ENCODE data around the gene COL11A1. TPM values are rescaled to one million over a fixed set of nuclear protein-coding genes. Genes with fewer than 3 reads are reported as not detected.
"Not testable (repeated sequence)": the region's sequence is repeated elsewhere in the genome, so short reads cannot be mapped to it uniquely, and the experiment has no call there.

Gene COL11A1
- total and polyA plus RNA-seq, 2 experiments from 2014 or later = 12.3 to 12.5 TPM

GRCh38 chr1:103128256-103128655 lies 19.9 kb upstream of the COL11A1 start:
- H3K79me2 ChIP-seq (replicated peaks; ENCODE audit: insufficient read depth); H3K4me1 Mint-ChIP-seq; H3K27ac Mint-ChIP-seq; H3K27me3 Mint-ChIP-seq (ENCODE audit: insufficient read depth, low read depth, poor library complexity); H3K27ac ChIP-seq (ENCODE audit: low read depth); H4K20me1 ChIP-seq (replicated peaks; ENCODE audit: insufficient read depth); DNase-seq (ENCODE audit: low spot score); H2AFZ ChIP-seq; H3K4me1 ChIP-seq (ENCODE audit: insufficient read depth); H3K36me3 Mint-ChIP-seq (ENCODE audit: low read depth); H3K4me3 ChIP-seq; H3K9me2 ChIP-seq (ENCODE audit: insufficient read depth); H3K9me3 Mint-ChIP-seq; H3K36me3 ChIP-seq (ENCODE audit: insufficient read depth); ATAC-seq; H3F3A ChIP-seq (replicated peaks; ENCODE audit: low read depth); H3K4me3 Mint-ChIP-seq; H3K4me2 ChIP-seq; H3K27me3 ChIP-seq (ENCODE audit: insufficient read depth): not testable (repeated sequence)

- H3K36me3 ChIP-seq (ENCODE audit: insufficient read depth) = no peaks in the 10 kb centered on the region
- ATAC-seq (no peak), DNase-seq (ENCODE audit: low spot score) (no peak)
- H3K4me2 ChIP-seq = no peak overlapping the region
- H3K9me3 Mint-ChIP-seq = peaks cover 8% of the 10 kb centered on the region; the same call in 2 of the 3 replicates
- H3K4me1 ChIP-seq (ENCODE audit: insufficient read depth) = no peaks in the 10 kb centered on the region
- no peak overlapping the region for H3K27ac ChIP-seq (ENCODE audit: low read depth)
- no peaks in the 10 kb centered on the region for H3K79me2 ChIP-seq (replicated peaks; ENCODE audit: insufficient read depth)
- no peak overlapping the region for H2AFZ ChIP-seq
- H3F3A ChIP-seq (replicated peaks; ENCODE audit: low read depth) = no peaks in the 10 kb centered on the region
- TF ChIP-seq CREB1 (CRISPR knock-in tag; IDR thresholded peaks at IDR 0.05; ENCODE audit: low read depth) (no peak), STAT1 (IDR thresholded peaks at IDR 0.05; ENCODE audit: unreplicated experiment) (no peak), EZH2phosphoT487 (IDR thresholded peaks at IDR 0.05; ENCODE audit: unreplicated experiment) (no peak), ZNF114 (CRISPR knock-in tag; IDR thresholded peaks at IDR 0.05) (no peak), CTCF (conservative IDR thresholded peaks at IDR 0.05; ENCODE audit: low read depth in 2 of 2) (no peak), ZNF331 (CRISPR knock-in tag; IDR thresholded peaks at IDR 0.05; ENCODE audit: low read depth) (no peak), REST (IDR thresholded peaks at IDR 0.05; ENCODE audit: unreplicated experiment) (no peak), ZNF462 (CRISPR knock-in tag; IDR thresholded peaks at IDR 0.05) (no peak), ETS1 (IDR thresholded peaks at IDR 0.05) (no peak), NANOG (IDR thresholded peaks at IDR 0.05; ENCODE audit: borderline replicate concordance) (no peak)
- H3K4me3 Mint-ChIP-seq = no peak overlapping the region
- no peaks in the 10 kb centered on the region for H3K27me3 ChIP-seq (ENCODE audit: insufficient read depth)
- H4K20me1 ChIP-seq (replicated peaks; ENCODE audit: insufficient read depth) = no peaks in the 10 kb centered on the region
- H3K9me2 ChIP-seq (ENCODE audit: insufficient read depth) = no peaks in the 10 kb centered on the region
- H3K36me3 Mint-ChIP-seq (ENCODE audit: low read depth) = no peaks in the 10 kb centered on the region
- H3K4me1 Mint-ChIP-seq = no peaks in the 10 kb centered on the region
- H3K27ac Mint-ChIP-seq = no peak overlapping the region
- no peak overlapping the region for H3K4me3 ChIP-seq
- no peaks in the 10 kb centered on the region for H3K27me3 Mint-ChIP-seq (ENCODE audit: insufficient read depth, low read depth, poor library complexity)
Observed at GRCh38 chr1:103125219-103125618, 16.9 kb upstream of the COL11A1 start.

Data from GM23338 (cell line).